Neutrophil (primary cell): Measurements from ENCODE around the gene TBCB.

Source experiments
- H3K27ac ChIP-seq: fragments of 200-600 bp; sonication (generic); 2 replicates; pipeline ENCODE4 v1.5.1; 2016; ENCODE audit warnings: mild to moderate bottlenecking, moderate library complexity
- H3K27me3 ChIP-seq: fragments of 200-600 bp; sonication (generic); 2 replicates; pipeline ENCODE4 v1.6.0; 2016; ENCODE audit warnings: mild to moderate bottlenecking
- H3K36me3 ChIP-seq: fragments of 200-600 bp; sonication (generic); 2 replicates; pipeline ENCODE4 v1.5.1; 2017
- H3K4me1 ChIP-seq, 2 experiments: fragments of 200-600 bp in 1 of 2; sonication (generic) in 1 of 2; 1 replicate in 1 of 2; 2 replicates in 1 of 2; pipeline versions ENCODE4 v1.5.1 to v1.6.1; 2013 to 2016; ENCODE audit warnings: low read depth in 1 of 2, low read length in 1 of 2, mild to moderate bottlenecking in 1 of 2, moderate library complexity in 1 of 2; ENCODE audit not compliant: control insufficient read depth in 1 of 2, insufficient read depth in 1 of 2
- H3K4me3 ChIP-seq, 2 experiments: fragments of 200-600 bp in 1 of 2; sonication (generic) in 1 of 2; 1 replicate in 1 of 2; 2 replicates in 1 of 2; pipeline ENCODE4 v1.5.1; 2013 to 2016; ENCODE audit warnings: low read depth in 1 of 2, low read length in 1 of 2, mild to moderate bottlenecking in 1 of 2, moderate library complexity in 1 of 2
- H3K9me3 ChIP-seq: fragments of 200-600 bp; sonication (generic); 2 replicates; pipeline ENCODE4 v1.5.1; 2016
- TF ChIP-seq, protein P1 (sequence below): fragments of 200-600 bp; sonication (generic); IDR thresholded peaks from 2 replicates; pipeline ENCODE4 v1.5.1; 2016; ENCODE audit warnings: antibody characterized with exemption

TBCB gene

GRCh38 chr19:36110487-36111199, 4.6 kb upstream of the TBCB start, which contains the start of gene OVOL3:
OVOL3 (plus strand) TSS chr19:36111143; CDS start chr19:36111203, 60 bp downstream.
- Histone ChIP-seq H3K27ac (no peak within 1 kb of the TSS), H3K36me3 (peaks cover 16% of the 10 kb centered on the region), H3K4me3 (no peak within 1 kb of the TSS), H3K27me3 (no peaks in the 10 kb centered on the region), H3K4me1 (peaks cover 19 to 22% of the 10 kb centered on the region in 2 experiments), H3K9me3 (no peaks in the 10 kb centered on the region)
- TF ChIP-seq, protein P1, sequence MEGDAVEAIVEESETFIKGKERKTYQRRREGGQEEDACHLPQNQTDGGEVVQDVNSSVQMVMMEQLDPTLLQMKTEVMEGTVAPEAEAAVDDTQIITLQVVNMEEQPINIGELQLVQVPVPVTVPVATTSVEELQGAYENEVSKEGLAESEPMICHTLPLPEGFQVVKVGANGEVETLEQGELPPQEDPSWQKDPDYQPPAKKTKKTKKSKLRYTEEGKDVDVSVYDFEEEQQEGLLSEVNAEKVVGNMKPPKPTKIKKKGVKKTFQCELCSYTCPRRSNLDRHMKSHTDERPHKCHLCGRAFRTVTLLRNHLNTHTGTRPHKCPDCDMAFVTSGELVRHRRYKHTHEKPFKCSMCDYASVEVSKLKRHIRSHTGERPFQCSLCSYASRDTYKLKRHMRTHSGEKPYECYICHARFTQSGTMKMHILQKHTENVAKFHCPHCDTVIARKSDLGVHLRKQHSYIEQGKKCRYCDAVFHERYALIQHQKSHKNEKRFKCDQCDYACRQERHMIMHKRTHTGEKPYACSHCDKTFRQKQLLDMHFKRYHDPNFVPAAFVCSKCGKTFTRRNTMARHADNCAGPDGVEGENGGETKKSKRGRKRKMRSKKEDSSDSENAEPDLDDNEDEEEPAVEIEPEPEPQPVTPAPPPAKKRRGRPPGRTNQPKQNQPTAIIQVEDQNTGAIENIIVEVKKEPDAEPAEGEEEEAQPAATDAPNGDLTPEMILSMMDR = no peak

DNA sequence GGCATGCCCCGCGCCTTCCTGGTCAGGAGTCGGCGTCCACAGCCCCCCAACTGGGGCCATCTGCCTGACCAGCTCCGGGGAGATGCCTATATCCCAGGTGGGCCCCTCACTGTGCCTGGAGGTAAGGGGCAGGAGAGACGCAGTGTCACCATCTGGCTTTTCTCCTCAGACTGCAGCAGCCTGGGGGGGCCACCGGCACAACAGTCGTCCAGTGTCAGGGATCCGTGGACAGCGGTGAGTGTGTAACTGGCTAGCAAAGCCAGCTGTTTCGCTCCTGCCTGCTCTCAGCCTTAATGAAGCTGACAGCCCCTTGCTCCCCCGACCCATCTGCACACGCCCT, 4.1 kb upstream of the TBCB start:
- Histone ChIP-seq H3K4me3 (no peak overlapping the region), H3K27me3 (no peaks in the 10 kb centered on the region), H3K9me3 (no peaks in the 10 kb centered on the region), H3K36me3 (peaks cover 14% of the 10 kb centered on the region), H3K27ac (no peak overlapping the region), H3K4me1 (peaks cover 24 to 27% of the 10 kb centered on the region in 2 experiments)
- TF ChIP-seq, protein P1 = no peak

DNA sequence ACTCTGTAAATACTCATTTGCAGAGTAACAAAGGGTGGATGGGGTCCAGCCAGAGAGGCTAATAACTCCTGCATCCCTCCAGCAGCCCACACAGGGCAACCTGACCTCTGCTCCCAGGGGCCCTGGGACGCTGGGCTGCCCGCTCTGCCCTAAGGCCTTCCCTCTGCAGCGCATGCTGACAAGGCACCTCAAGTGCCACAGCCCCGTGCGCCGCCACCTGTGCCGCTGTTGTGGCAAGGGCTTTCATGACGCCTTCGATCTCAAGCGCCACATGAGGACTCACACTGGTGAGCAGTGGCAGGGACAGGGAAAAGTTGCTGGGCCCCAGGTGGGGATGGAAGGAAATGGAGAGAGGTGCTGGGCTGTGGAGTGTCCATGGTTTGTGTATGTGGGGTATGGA, 2.6 kb upstream of the TBCB start:
- Histone ChIP-seq H3K27me3 (no peaks in the 10 kb centered on the region), H3K9me3 (no peaks in the 10 kb centered on the region), H3K4me1 (peaks cover 27 to 32% of the 10 kb centered on the region in 2 experiments), H3K36me3 (peaks cover 21% of the 10 kb centered on the region), H3K27ac (no peak overlapping the region), H3K4me3 (no peak overlapping the region)
- TF ChIP-seq, protein P1 = no peak

DNA sequence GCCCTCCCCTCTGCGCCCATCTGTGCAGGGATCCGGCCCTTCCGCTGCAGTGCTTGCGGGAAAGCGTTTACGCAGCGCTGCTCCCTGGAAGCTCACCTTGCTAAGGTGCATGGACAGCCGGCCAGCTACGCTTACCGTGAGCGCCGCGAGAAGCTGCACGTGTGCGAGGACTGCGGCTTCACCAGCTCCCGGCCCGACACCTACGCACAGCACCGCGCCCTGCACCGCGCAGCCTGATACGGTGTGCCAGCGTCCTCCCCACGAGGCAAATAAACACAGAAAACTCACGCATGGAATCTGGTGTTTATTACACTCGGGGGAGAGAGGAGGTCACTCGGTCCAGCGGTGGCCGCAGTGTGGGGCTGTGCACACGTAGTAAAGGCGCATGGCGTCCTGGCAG, 1.8 kb upstream of the TBCB start:
- no peak overlapping the region for H3K27ac ChIP-seq
- H3K9me3 ChIP-seq = no peaks in the 10 kb centered on the region

GRCh38 chr19:36113894-36114720, 1.2 kb upstream of the TBCB start:
- H3K27me3 ChIP-seq = no peaks in the 10 kb centered on the region
- no peaks in the 10 kb centered on the region for H3K9me3 ChIP-seq
- H3K27ac ChIP-seq = peak overlapping the region; percentile 81
- peaks cover 35% of the 10 kb centered on the region for H3K36me3 ChIP-seq
- H3K4me1 ChIP-seq = peaks cover 27 to 32% of the 10 kb centered on the region in 2 experiments
- H3K4me3 ChIP-seq = peak overlapping the region; percentile 89 to 93
- TF ChIP-seq, protein P1 = no peak

More for the DNA sequence above, 1.8 kb upstream of the TBCB start:
- TF ChIP-seq, protein P1 = no peak
- no peaks in the 10 kb centered on the region for H3K27me3 ChIP-seq
- no peak overlapping the region for H3K4me3 ChIP-seq
- peaks cover 28% of the 10 kb centered on the region for H3K36me3 ChIP-seq
- H3K4me1 ChIP-seq = peaks cover 27 to 32% of the 10 kb centered on the region in 2 experiments
